Stimulated activated CD8-positive, alpha-beta memory T cell treated with anti-CD3 and anti-CD28 coated beads, Interleukin-7, amount 100 ng/mL, for 48 hours (primary cell): ENCODE measurements around the gene CD4.
A peak's percentile ranks its signal among the peaks of the same experiment; 100 is the strongest.

Experiments used
- DNase-seq, 2 donors: peaks; one replicate each; pipeline ENCODE4 v3.0.0-alpha.2; 2020; ENCODE audit warnings: low read depth in 1 of 2; ENCODE audit errors: extremely low read depth in 1 of 2

Gene CD4

GRCh38 chr12:6765048-6765633 lies 24.2 kb upstream of the CD4 start:
- no peak for DNase-seq

- no peak for DNase-seq
Observed at GRCh38 chr12:6765634-6766581, 23.4 kb upstream of the CD4 start, which contains the start of gene PTMS. Gene PTMS (plus strand): TSS chr12:6766363. CDS start chr12:6766706, 343 bp downstream.

GRCh38 chr12:6766651-6767349 lies 22.5 kb upstream of the CD4 start:
- DNase-seq, result no peak

- no peak for DNase-seq
Observed at GRCh38 chr12:6767353-6768319, 21.7 kb upstream of the CD4 start.

GRCh38 chr12:6768437-6768914 lies 20.9 kb upstream of the CD4 start:
- DNase-seq, result no peak

GRCh38 chr12:6768990-6769389 lies 20.3 kb upstream of the CD4 start:
- no peak for DNase-seq

GRCh38 chr12:6769666-6770065 lies 19.7 kb upstream of the CD4 start:
- no peak for DNase-seq

GRCh38 chr12:6770094-6770493 lies 19.2 kb upstream of the CD4 start:
- no peak for DNase-seq

GRCh38 chr12:6770600-6770999 lies 18.7 kb upstream of the CD4 start:
- no peak for DNase-seq

- no peak for DNase-seq
Observed at GRCh38 chr12:6771091-6771495, 18.2 kb upstream of the CD4 start.

- no peak for DNase-seq
Observed at GRCh38 chr12:6771509-6772330, 17.6 kb upstream of the CD4 start.

GRCh38 chr12:6772331-6772695 lies 17.0 kb upstream of the CD4 start, which contains the start of gene LAG3:
Gene LAG3 (plus strand): TSS chr12:6772520. CDS start chr12:6772853, 333 bp downstream.
- DNase-seq, result peak in 1 of 2 donors; percentile 76

- no peak for DNase-seq
Observed at GRCh38 chr12:6772726-6773589, 16.4 kb upstream of the CD4 start.

- peak in 1 of 2 donors; percentile 86 for DNase-seq
Observed at GRCh38 chr12:6773590-6774351, 15.6 kb upstream of the CD4 start.

- DNase-seq, result peak in 1 of 2 donors; percentile 62
Observed at GRCh38 chr12:6774499-6775062, 14.7 kb upstream of the CD4 start.

- DNase-seq, result no peak
Observed at GRCh38 chr12:6775185-6776174, 13.8 kb upstream of the CD4 start.
